B cell (primary cell): Measurements from ENCODE around the gene AMELX. TPM values are rescaled to one million over a fixed set of nuclear protein-coding genes. Genes with fewer than 3 reads are reported as not detected.

Experiments used
- ATAC-seq: fragments of 200-7000 bp; cut with Tn5 transposase; one replicate; pipeline ENCODE4 v1.10.0; 2021; ENCODE audit warnings: low read depth, mild to moderate bottlenecking, moderate number of reproducible peaks, moderate library complexity
- CTCF ChIA-PET: fragments of 350-600 bp; sonication (Branson Sonifier 250); formaldehyde crosslinking; loops from one replicate; lab custom pipeline; 2021; ENCODE audit warnings: antibody characterized with exemption, inconsistent platforms; lab: Charles Lee
- POLR2A ChIA-PET: fragments of 350-600 bp; sonication (Branson Sonifier 250); formaldehyde crosslinking; loops from one replicate; lab custom pipeline; 2021; ENCODE audit warnings: antibody characterized with exemption; lab: Charles Lee
- DNase-seq: peaks from one replicate; pipeline ENCODE4 v3.0.0; 2013
- H2AFZ ChIP-seq: 2 replicates; pipeline ENCODE4 v1.6.1; 2012; ENCODE audit warnings: mild to moderate bottlenecking, low read depth, low read length; ENCODE audit not compliant: insufficient read depth, poor library complexity, severe bottlenecking
- H3K27ac ChIP-seq, 2 donors: 1 replicate in 1 of 2; 2 replicates in 1 of 2; pipeline ENCODE4 v1.5.1; 2012 to 2013; ENCODE audit warnings: low read length in 2 of 2, mild to moderate bottlenecking in 2 of 2, moderate library complexity in 1 of 2
- H3K27me3 ChIP-seq, 4 experiments: fragments of 200-600 bp in 1 of 4; sonication (generic) in 1 of 4; replicated peaks in 1 of 4; 1 replicate in 2 of 4; 2 replicates in 2 of 4; pipeline versions ENCODE4 v1.6.1 to v1.7.0; 2013 to 2016; ENCODE audit warnings: low read length in 3 of 4, mild to moderate bottlenecking in 2 of 4, mixed read lengths in 1 of 4, moderate library complexity in 1 of 4; ENCODE audit not compliant: insufficient read depth in 4 of 4, control insufficient read depth in 3 of 4; ENCODE audit errors: control extremely low read depth in 1 of 4
- H3K36me3 ChIP-seq, 2 experiments: replicated peaks in 1 of 2; 1 replicate in 1 of 2; 2 replicates in 1 of 2; pipeline versions ENCODE4 v1.6.1 to v1.7.1; 2013; ENCODE audit warnings: low read length in 1 of 2; ENCODE audit not compliant: insufficient read depth in 2 of 2, control insufficient read depth in 1 of 2; ENCODE audit errors: control extremely low read depth in 1 of 2, extremely low read depth in 1 of 2
- H3K4me1 ChIP-seq, 2 donors: fragments of 200-600 bp in 1 of 2; sonication (generic) in 1 of 2; 1 replicate in 1 of 2; 2 replicates in 1 of 2; pipeline versions ENCODE4 v1.5.1 to v1.6.1; 2013 to 2017; ENCODE audit warnings: low read length in 2 of 2; ENCODE audit not compliant: control insufficient read depth in 2 of 2, insufficient read depth in 2 of 2
- H3K4me2 ChIP-seq: replicated peaks from 2 replicates; pipeline ENCODE3; 2012; ENCODE audit warnings: mild to moderate bottlenecking, low read depth, low read length; ENCODE audit not compliant: poor library complexity, severe bottlenecking
- H3K4me3 ChIP-seq, 5 experiments: fragments of 200-600 bp in 1 of 5; sonication (generic) in 1 of 5; 1 replicate in 3 of 5; 2 replicates in 2 of 5; pipeline versions ENCODE4 v1.5.1 to v1.7.0; 2011 to 2016; ENCODE audit warnings: low read length in 4 of 5, mild to moderate bottlenecking in 4 of 5, low read depth in 2 of 5, control low read depth in 1 of 5, moderate library complexity in 1 of 5; ENCODE audit not compliant: insufficient read depth in 1 of 5; ENCODE audit errors: control extremely low read depth in 1 of 5, extremely low read depth in 1 of 5
- H3K79me2 ChIP-seq: fragments of 200-600 bp; sonication (generic); one replicate; pipeline ENCODE4 v1.6.0; 2016; ENCODE audit warnings: low read length; ENCODE audit not compliant: control insufficient read depth, insufficient read depth
- H3K9ac ChIP-seq: fragments of 200-600 bp; sonication (generic); 2 replicates; pipeline ENCODE4 v1.6.1; 2017; ENCODE audit warnings: mild to moderate bottlenecking, low read length, moderate library complexity
- H3K9me3 ChIP-seq, 3 donors: one replicate each; pipeline versions ENCODE4 v1.6.1 to v1.7.1; 2013; ENCODE audit warnings: low read length in 2 of 3; ENCODE audit not compliant: control insufficient read depth in 2 of 3, insufficient read depth in 1 of 3; ENCODE audit errors: control extremely low read depth in 1 of 3
- H4K20me1 ChIP-seq: 2 replicates; pipeline ENCODE4 v1.6.0; 2012; ENCODE audit warnings: mild to moderate bottlenecking, low read length; ENCODE audit not compliant: insufficient read depth, control insufficient read depth, poor library complexity, severe bottlenecking
- H3K27ac Mint-ChIP-seq: one replicate; pipeline ENCODE4 v1.8.0; 2021; ENCODE audit warnings: mixed read lengths
- H3K27me3 Mint-ChIP-seq: one replicate; pipeline ENCODE4 v1.8.0; 2021; ENCODE audit warnings: mixed read lengths
- H3K4me1 Mint-ChIP-seq: one replicate; pipeline ENCODE4 v1.8.0; 2021; ENCODE audit warnings: mixed read lengths
- H3K4me3 Mint-ChIP-seq: one replicate; pipeline ENCODE4 v1.8.0; 2021; ENCODE audit warnings: mixed read lengths
- H3K9me3 Mint-ChIP-seq: one replicate; pipeline ENCODE4 v1.8.0; 2022; ENCODE audit warnings: mixed read lengths; ENCODE audit not compliant: insufficient read depth
- CTCF ChIP-seq: fragments of 200-600 bp; IDR thresholded peaks from one replicate; pipeline ENCODE4 v1.8.0; 2022; ENCODE audit warnings: antibody characterized with exemption, mild to moderate bottlenecking
- EZH2 ChIP-seq: IDR thresholded peaks from 2 replicates; pipeline ENCODE4 v1.6.1; 2012; ENCODE audit warnings: borderline replicate concordance, low read depth, mild to moderate bottlenecking, moderate library complexity, low read length; ENCODE audit not compliant: insufficient read depth, poor library complexity, severe bottlenecking
- WGBS: methylation state at CpG from one replicate; pipeline ENCODE4 v1.1.5; 2013; ENCODE audit warnings: missing lambda C conversion rate; ENCODE audit not compliant: insufficient coverage; 5-methylcytosine and 5-hydroxymethylcytosine counted together
- intact Hi-C: fragments of 100-400 bp; cut with micrococcal nuclease; formaldehyde crosslinking; loops from one replicate; pipeline ENCODE4 v1.10.0; 2022
- polyA plus RNA-seq: library from polyadenylated mRNA; depleted of rRNA; stranded (reverse); fragments of >200 nt; gene quantifications from 2 replicates; pipeline ENCODE4 v1.2.3, GENCODE V29; 2012
- total RNA-seq, 2 donors: library from RNA; stranded (reverse); fragments of 120-200 nt in 1 of 2; gene quantifications; 1 replicate in 1 of 2; 2 replicates in 1 of 2; pipeline versions ENCODE4 v1.2.3 to v1.2.4, GENCODE V29; 2013 to 2022

AMELX gene
- total and polyA plus RNA-seq, 2 donors (not counting 1 experiment from before 2014, with no cell fraction given) = not detected

DNA sequence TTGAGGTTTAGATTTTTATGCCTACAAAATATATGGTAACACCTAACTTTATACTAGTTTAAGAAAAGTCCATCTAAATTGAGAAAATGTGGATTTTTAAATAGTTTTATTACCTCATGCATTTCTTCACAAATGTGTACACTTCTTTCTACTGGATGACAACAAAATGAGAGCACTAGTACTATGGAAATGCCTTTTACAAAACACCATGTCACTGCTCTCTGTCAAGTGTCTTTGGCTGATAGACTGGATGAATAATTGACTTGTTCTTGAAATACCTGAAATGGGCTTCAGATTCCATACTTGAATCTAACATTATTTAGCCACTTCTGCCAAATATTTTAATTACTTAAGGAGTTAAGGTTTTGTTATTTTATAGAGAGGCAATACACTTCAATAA lies 49.5 kb downstream of the AMELX start:
- H3K9me3 Mint-ChIP-seq = no peaks in the 10 kb centered on the region
- POLR2A ChIA-PET = interaction anchor here (1.8 kb wide), 1 partner anchor 20 kb away, joined by 4 read pairs; no protein-coding TSS in a partner anchor
- H3K27ac ChIP-seq = peak overlapping the region; percentile 90 to 95
- no peak overlapping the region for H2AFZ ChIP-seq
- peaks cover 0 to 5% (median 0%) of the 10 kb centered on the region in 3 donors for H3K9me3 ChIP-seq
- H3K27me3 Mint-ChIP-seq = no peaks in the 10 kb centered on the region
- DNase-seq (no peak), ATAC-seq (no peak)
- peaks cover 18 to 24% of the 10 kb centered on the region in 2 donors for H3K4me1 ChIP-seq
- H3K4me1 Mint-ChIP-seq = peaks cover 46% of the 10 kb centered on the region
- TF ChIP-seq EZH2 (no peak), CTCF (no peak)
- no peaks in the 10 kb centered on the region for H3K79me2 ChIP-seq
- no peaks in the 10 kb centered on the region for H3K27me3 ChIP-seq
- H3K4me3 ChIP-seq = no peak overlapping the region
- H4K20me1 ChIP-seq = no peaks in the 10 kb centered on the region
- no peaks in the 10 kb centered on the region for H3K36me3 ChIP-seq
- H3K4me3 Mint-ChIP-seq = no peak overlapping the region
- CTCF ChIA-PET = no interaction called here
- H3K27ac Mint-ChIP-seq = peak overlapping the region; percentile 72
- H3K9ac ChIP-seq = no peak overlapping the region
- no peak overlapping the region for H3K4me2 ChIP-seq
- intact Hi-C loops = loop anchor here (1.0 to 5.0 kb wide), 3 partner anchors 8 to 35 kb away; no protein-coding TSS in a partner anchor

DNA sequence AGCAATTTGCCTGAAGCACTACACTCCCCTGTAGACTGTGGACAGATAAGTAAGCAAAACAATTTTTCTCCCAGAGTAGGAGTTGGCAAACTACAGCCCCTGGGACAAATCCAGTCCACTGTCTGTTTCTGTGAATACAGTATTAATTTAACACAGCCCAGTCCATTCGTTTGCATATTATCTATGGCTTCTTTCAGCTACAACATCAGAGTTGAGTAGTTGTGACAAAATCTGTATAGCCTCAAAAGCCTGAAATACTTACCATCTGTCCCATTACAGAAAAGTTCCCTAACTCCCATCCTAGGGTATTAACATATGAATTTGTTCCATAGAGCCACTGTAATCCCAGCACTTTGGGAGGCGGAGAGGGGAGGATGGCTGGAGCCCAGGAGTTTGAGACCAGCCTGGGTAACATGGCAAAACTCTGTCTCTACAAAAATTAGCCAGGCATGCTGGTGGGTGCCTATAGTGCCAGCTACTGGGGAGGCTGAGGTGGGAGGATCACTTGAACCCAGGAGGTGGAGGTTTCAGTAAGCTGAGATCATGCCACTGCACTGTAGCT lies 53.0 kb downstream of the AMELX start:
- H3K4me1 Mint-ChIP-seq = peaks cover 38% of the 10 kb centered on the region
- CTCF ChIA-PET = no interaction called here
- Histone ChIP-seq H3K4me3 (no peak overlapping the region), H3K9me3 (peaks cover 0 to under 1% (median 0%) of the 10 kb centered on the region in 3 donors), H4K20me1 (no peaks in the 10 kb centered on the region), H3K9ac (no peak overlapping the region), H3K36me3 (no peaks in the 10 kb centered on the region), H3K4me1 (peaks cover 28 to 29% of the 10 kb centered on the region in 2 donors), H3K79me2 (no peaks in the 10 kb centered on the region), H3K4me2 (no peak overlapping the region), H2AFZ (no peak overlapping the region), H3K27ac (no peak overlapping the region), H3K27me3 (no peaks in the 10 kb centered on the region)
- 100% methylated on average over 1 of the region's 2 CpGs for WGBS
- POLR2A ChIA-PET = no interaction called here
- intact Hi-C loops = no loop called here
- H3K27ac Mint-ChIP-seq = no peak overlapping the region
- H3K27me3 Mint-ChIP-seq = no peaks in the 10 kb centered on the region
- H3K4me3 Mint-ChIP-seq = no peak overlapping the region
- DNase-seq = no peak
- no peak for ATAC-seq
- H3K9me3 Mint-ChIP-seq = no peaks in the 10 kb centered on the region
- TF ChIP-seq EZH2 (no peak), CTCF (no peak)
